Measurements from ENCODE around the gene SLC7A14.

Gene SLC7A14

GRCh38 chr3:170425491-170426239 lies 160.2 kb downstream of the SLC7A14 start:
- Mint-ChIP-seq H3K9me3 (peaks cover under 1% of the 10 kb centered on the region), H3K36me3 (ENCODE audit: low read depth) (peaks cover 8% of the 10 kb centered on the region), H3K4me1 (peaks cover 76% of the 10 kb centered on the region), H3K27ac (peak overlapping the region; percentile 97), H3K4me3 (peak overlapping the region; percentile 45), H3K27me3 (ENCODE audit: low read depth, poor library complexity) (no peaks in the 10 kb centered on the region)
- TF ChIP-seq CTCF (IDR thresholded peaks at IDR 0.05): no peak
- DNase-seq: peak; percentile 34

GRCh38 chr3:170424879-170425278 lies 161.0 kb downstream of the SLC7A14 start:
- Mint-ChIP-seq H3K27ac (peak overlapping the region; percentile 97), H3K9me3 (peaks cover 6% of the 10 kb centered on the region), H3K4me1 (peaks cover 75% of the 10 kb centered on the region), H3K36me3 (ENCODE audit: low read depth) (peaks cover 8% of the 10 kb centered on the region), H3K27me3 (ENCODE audit: low read depth, poor library complexity) (no peaks in the 10 kb centered on the region), H3K4me3 (no peak overlapping the region)
- no peak for DNase-seq
- no peak for TF ChIP-seq CTCF (IDR thresholded peaks at IDR 0.05)

GRCh38 chr3:170423001-170423615 lies 162.8 kb downstream of the SLC7A14 start:
- H3K4me3 Mint-ChIP-seq: no peak overlapping the region
- peaks cover 61% of the 10 kb centered on the region for H3K4me1 Mint-ChIP-seq
- peaks cover 8% of the 10 kb centered on the region for H3K9me3 Mint-ChIP-seq
- TF ChIP-seq CTCF (IDR thresholded peaks at IDR 0.05): no peak
- no peaks in the 10 kb centered on the region for H3K27me3 Mint-ChIP-seq (ENCODE audit: low read depth, poor library complexity)
- H3K27ac Mint-ChIP-seq: peak overlapping the region; percentile 71
- peaks cover 2% of the 10 kb centered on the region for H3K36me3 Mint-ChIP-seq (ENCODE audit: low read depth)
- DNase-seq: no peak

GRCh38 chr3:170421758-170422157 lies 164.1 kb downstream of the SLC7A14 start:
- H3K4me1 Mint-ChIP-seq: peaks cover 64% of the 10 kb centered on the region
- no peak for DNase-seq
- TF ChIP-seq CTCF (IDR thresholded peaks at IDR 0.05): no peak
- H3K9me3 Mint-ChIP-seq: peaks cover 9% of the 10 kb centered on the region
- no peaks in the 10 kb centered on the region for H3K36me3 Mint-ChIP-seq (ENCODE audit: low read depth)
- peaks cover 5% of the 10 kb centered on the region for H3K27me3 Mint-ChIP-seq (ENCODE audit: low read depth, poor library complexity)
- no peak overlapping the region for H3K4me3 Mint-ChIP-seq
- no peak overlapping the region for H3K27ac Mint-ChIP-seq

GRCh38 chr3:170421111-170421641 lies 164.7 kb downstream of the SLC7A14 start:
- no peaks in the 10 kb centered on the region for H3K36me3 Mint-ChIP-seq (ENCODE audit: low read depth)
- no peak for DNase-seq
- H3K9me3 Mint-ChIP-seq: peaks cover 9% of the 10 kb centered on the region
- peaks cover 58% of the 10 kb centered on the region for H3K4me1 Mint-ChIP-seq
- H3K4me3 Mint-ChIP-seq: peak overlapping the region; percentile 73
- H3K27ac Mint-ChIP-seq: peak overlapping the region; percentile 13
- peaks cover 5% of the 10 kb centered on the region for H3K27me3 Mint-ChIP-seq (ENCODE audit: low read depth, poor library complexity)
- TF ChIP-seq CTCF (IDR thresholded peaks at IDR 0.05): no peak
